Stimulated activated CD8-positive, alpha-beta memory T cell treated with anti-CD3 and anti-CD28 coated beads, Interleukin-15, amount 100 ng/mL, for 1 hour (primary cell): ENCODE measurements around the gene BCL2L13.
A peak's percentile ranks its signal among the peaks of the same experiment; 100 is the strongest.

Experiments
- DNase-seq: peaks from one replicate; pipeline ENCODE4 v3.0.0-alpha.2; 2020; ENCODE audit warnings: low read depth

BCL2L13 gene

DNA sequence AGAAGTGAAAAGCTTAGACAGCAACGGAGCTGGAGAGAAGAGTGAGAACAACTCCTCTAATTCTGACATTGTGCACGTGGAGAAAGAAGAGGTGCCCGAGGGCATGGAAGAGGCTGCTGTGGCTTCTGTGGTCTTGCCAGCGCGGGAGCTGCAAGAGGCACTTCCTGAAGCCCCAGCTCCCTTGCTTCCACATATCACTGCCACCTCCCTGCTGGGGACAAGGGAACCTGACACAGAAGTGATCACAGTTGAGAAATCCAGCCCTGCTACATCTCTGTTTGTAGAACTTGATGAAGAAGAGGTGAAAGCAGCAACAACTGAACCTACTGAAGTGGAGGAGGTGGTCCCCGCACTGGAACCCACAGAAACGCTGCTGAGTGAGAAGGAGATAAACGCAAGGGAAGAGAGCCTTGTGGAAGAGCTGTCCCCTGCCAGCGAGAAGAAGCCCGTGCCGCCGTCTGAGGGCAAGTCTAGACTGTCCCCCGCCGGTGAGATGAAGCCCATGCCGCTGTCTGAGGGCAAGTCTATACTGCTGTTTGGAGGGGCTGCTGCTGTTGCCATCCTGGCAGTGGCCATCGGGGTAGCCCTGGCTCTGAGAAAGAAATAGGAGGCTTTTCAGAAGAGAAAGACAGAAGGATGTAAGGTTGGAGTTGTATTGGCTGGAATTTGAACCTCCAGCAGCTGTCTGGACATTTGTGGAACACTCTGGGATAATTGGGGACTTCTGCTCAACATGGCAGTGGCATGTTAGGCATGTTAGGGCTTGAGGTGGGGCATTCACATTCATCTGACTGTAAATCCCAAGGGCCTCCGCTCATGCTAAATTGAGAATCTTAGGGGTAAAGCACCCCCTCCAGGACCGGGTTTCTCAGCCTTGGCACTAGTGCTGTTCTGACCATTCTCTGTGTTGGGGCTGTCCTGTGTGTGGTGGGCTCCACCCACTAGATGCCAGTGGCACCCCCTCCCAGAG is 88.7 kb downstream of the BCL2L13 start:
- DNase-seq, result no peak

DNA sequence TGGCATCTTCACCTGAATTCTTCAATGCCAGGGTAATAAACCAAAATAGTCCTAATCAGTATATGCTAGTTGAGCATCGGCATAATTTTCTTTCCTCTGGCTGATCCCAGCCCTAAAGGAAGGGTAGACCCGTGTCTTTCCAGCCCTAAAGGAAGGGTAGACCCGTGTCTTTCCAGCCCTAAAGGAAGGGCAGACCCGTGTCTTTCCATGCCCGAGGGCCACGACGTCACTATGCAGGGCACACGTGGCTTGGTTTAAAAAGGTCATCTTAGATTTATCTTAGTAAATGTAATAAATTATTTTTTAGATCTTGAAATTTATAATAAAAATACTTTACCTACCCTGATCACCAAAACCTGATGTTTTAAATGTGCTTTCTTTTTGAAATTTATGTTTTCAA is 90.2 kb downstream of the BCL2L13 start:
- DNase-seq, result no peak

DNA sequence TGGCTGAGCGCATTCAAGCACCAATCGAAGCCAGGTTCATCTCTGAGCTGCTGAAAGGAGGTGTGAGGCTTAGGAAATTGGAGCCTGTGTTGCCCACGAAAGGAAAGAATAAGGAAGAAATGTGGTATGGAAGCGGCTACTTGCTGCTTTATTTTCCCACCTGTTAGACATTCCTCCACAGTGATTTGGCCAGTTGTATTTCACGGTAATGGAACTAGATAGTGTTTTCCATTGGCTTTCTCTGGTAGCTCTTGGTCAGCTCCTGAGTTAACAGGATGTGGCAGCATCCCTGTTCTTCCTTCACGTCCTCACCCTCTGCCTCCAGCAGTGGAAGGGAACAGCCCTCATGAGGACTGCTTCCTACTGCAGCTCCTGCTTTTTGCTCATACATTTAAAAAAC is 91.0 kb downstream of the BCL2L13 start:
- no peak for DNase-seq

DNA sequence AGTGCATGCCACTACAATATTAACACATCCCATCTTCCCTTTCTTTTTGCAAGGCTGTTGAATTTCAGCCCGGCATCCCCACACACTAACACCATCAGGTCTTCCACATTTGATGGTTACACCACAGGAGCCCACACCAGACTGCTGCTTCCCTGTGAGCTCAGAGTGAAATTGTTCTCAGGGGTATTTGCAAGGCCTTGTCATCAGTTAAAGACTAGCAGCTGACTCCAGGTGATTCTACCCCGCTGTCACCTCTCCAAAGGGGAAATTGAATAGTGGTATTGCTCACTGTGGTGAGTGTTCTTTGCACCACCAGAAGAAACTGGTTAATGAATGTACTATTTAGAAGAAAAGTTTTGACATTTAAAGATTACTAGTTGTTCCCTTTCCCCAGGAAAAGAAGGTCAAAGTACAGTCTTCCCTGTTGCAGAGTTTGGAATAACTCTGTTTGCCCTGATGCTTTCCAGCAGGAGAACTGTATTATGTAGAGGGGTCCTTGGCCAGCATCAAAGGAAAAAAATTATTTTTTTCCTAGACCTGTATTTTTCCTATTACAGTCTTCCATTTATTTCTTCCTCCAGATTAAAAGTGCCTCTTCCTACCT is 93.8 kb downstream of the BCL2L13 start:
- no peak for DNase-seq

DNA sequence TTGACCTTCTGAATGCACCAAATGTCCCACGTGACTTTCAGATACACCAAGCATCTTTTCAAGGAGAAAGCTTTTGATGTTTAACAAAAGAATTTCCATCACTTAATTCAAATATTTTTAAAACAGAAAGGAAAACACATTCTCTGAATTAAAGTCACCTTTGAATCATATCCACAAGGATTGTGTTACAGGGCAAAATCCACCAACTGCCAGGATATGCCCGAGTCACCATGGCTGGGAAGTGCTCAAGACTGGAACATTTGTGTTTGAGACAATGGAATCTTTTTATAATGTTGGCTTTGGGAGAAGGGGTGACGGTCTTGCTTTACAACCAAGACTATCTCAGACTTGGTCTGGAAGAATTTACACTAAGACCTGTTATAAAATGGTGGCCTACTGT is 94.9 kb downstream of the BCL2L13 start:
- no peak for DNase-seq

DNA sequence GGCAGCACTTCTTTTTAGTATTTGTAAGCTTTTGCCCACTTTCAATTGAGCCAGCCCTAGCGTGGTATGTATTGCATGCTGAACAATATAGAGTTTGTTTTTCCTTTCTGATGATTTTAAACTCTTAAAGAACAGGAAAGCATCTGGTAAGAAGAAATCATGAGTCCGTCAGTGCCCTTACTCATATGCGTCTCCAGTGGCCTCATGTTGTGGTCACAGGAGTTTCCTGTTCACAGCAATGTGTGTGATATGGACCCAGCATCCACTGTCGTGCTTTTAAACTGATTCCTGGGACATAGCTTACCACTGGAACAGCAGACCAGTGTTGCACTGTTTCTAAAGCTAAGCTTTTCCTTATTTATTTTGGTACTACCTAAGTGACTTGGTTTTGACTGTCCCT is 95.6 kb downstream of the BCL2L13 start:
- no peak for DNase-seq

DNA sequence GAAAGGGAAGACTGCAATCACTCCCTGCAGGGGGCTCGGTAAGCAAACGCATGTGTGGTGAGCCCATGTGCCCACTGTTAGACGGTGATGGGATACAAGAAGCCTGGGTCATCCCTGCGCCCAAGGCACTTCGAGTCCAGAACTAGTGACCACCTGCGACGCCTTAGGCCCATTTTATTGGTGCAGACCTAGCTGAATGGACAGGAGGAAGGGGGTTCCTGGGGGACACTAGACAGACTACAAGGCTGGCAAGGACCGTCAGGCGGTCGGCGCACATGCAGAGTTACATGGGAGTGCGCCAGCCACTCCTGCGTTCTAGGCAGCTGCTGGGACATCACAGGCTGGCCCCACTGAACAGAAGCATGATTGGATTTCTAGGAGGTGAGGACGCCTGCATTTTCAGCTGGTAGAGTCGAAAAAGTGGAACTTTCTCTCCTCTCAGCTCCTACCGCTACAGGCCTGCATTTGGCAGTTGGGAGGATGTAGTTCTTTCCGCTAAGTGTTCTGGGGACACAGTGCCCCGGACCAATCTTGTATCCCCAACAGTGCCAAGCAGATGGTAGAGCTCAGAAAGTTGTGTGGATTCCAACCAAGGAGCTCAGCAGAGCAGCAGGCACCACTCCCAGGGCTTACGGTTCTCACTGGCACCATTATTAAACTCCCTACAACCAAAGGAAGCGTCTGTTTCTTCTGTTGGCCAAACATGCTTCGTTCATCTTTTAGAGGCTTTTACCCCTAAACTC is 100.0 kb downstream of the BCL2L13 start:
- DNase-seq, result no peak

DNA sequence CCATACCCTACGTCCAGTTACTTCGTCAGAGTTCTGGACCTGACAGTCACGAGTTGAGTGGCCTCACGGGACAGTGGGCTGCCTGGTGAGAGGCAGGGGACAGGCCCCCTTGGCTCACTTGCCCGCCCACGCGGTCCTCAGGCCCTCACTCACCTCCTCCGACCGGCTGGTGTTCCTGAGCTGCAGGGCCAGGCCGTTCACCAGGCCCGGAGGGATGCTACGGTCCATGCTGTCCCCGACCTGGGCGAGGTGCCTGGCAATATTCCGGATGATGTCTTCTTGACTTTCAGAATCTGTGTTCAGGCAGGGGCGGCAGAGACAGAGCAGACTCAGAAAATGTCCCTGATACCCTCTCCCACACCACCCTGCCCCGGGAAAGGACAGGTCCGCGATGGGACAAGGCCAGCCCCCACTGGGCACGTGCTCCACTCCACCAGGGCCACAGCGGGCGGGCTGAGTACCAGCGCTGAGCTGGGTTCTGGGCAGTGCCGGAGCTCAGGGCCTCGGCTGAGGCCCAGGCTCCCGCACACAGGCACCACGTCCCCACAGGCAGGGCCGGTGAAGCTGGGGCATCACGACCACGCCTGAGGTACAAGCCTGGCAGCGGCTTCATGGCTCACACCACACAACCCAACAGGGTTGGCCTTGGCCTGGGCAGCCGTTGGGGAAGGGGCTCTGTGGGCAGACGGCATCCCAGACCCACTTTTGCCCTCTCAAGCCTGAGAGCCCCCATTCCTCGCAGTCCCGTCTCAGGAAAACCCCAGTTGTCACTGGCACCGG is 100.8 kb downstream of the BCL2L13 start:
- no peak for DNase-seq

DNA sequence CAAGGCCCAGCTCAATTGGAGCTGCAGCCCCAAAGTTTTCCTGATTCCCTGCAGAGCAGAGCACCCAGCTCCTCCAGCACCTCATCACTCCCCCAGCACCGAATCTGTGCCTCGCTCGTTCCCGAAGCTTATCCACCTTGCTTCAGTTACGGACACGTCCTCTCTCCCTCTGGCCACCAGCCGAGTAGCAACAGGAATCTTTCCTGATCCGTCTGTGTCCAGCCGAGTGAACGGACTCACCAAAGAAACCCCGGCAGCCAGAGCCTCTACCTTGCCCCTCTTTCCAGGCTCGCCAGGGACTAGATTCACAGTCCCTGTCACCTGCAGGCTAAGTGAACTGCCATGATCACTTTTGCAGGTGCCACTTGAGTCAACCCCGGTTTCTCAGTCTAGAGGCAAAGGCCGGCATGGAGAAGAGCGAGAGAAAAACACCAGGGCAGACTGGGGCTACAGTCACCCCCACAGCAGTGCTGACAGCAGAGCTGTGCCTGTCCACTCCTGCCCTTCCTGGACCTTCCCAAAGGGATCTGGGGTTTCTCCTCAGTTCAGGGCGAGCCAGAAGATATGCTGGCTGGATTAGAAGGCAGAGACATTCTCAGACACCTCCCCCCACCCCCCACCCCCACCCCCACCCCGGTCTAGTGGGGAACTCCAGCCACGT is 103.4 kb downstream of the BCL2L13 start:
- DNase-seq, result no peak

DNA sequence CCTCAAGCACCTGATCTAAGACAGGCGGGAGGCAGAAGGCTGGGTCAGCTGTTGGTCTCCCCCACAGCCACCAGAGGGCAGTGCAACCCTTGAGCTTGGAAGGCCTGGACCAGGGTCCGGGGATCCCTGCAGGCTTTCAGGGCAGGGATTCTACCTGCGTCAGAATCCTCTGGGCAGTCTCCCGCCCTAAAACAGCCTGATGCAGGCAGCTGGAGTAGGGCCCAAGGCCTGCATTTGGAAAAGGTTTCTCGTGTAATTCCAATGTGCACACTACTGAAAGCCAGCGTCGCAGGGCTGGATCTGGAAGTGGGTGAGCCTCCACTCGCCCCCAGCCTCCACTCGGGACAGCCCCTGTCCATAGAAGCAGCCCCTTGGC is 104.0 kb downstream of the BCL2L13 start:
- DNase-seq, result peak; percentile 47

DNA sequence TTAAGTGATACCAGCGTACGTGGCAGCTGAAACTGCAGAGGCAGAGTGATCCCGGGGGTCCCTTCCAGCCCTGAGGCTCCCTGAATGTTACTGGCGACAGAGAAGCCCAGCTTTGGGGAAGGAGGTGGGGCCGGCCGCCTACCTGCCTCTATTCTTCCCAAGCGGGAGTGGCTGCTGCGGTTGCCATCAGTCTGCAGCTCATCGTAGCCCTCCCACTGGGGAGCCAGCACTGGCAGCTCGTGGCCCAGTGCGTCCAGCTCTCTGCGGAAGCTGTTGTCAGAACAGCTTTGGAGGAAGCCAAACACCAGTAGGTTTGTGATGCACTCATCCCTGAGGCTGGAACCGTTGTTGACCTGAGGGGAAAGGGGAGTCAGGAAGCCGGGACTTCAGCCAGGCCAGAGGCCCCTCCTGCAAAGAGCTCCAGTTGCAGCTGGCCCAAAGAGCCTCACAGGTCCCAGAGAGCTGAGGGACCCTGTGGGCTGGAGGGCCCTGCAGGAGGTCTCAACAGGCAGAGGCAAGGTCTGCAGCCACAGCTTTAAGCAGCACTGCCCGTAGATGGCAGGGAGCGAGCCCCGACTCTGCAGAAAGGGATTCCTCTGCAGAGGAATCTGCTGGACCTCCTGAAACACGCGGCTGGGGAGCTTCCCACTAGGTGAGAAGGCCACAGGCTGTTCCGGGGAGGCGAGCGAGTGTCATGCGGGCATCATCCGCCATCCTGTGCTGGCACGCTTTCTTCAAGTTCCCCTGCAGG is 105.3 kb downstream of the BCL2L13 start:
- DNase-seq, result no peak

DNA sequence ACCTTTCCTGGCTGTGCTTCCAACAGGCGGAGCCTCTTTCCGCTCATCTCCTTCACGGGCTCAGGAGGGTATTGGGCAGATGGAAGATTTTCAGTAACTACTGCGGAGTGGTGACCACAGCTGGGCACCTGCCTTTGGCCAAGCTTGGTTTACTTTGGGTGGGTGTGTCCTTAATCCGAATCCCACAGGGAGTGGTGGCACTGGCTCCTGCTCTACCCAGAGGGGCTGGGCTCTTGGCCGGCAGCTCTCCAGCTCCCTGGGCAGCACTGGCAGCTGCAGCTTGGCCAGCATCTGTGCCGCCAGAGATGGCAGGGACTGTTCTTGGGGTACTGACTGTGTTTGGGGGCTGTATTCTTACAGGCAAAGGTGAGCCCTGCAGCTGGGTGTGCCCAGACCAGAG is 105.9 kb downstream of the BCL2L13 start:
- no peak for DNase-seq

DNA sequence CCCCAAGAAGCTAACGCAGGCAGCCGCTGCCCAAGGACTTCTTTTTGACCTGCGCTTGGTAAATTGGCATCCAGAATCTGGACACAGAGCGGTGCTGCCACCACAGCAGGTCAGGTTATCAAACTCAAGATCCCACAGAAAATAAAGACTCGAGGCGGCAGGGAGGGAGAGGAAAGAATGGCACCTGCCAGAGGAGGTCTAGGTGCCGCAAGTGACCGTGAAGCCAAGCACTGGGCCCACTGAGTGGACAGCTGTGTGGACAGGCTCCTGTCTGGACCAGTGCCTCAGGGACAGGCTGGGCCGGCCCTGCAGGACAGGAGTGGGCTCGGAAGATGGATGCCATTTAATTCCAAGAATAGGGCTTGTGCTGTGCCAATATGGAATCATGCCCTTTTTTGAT is 108.4 kb downstream of the BCL2L13 start:
- DNase-seq, result no peak

DNA sequence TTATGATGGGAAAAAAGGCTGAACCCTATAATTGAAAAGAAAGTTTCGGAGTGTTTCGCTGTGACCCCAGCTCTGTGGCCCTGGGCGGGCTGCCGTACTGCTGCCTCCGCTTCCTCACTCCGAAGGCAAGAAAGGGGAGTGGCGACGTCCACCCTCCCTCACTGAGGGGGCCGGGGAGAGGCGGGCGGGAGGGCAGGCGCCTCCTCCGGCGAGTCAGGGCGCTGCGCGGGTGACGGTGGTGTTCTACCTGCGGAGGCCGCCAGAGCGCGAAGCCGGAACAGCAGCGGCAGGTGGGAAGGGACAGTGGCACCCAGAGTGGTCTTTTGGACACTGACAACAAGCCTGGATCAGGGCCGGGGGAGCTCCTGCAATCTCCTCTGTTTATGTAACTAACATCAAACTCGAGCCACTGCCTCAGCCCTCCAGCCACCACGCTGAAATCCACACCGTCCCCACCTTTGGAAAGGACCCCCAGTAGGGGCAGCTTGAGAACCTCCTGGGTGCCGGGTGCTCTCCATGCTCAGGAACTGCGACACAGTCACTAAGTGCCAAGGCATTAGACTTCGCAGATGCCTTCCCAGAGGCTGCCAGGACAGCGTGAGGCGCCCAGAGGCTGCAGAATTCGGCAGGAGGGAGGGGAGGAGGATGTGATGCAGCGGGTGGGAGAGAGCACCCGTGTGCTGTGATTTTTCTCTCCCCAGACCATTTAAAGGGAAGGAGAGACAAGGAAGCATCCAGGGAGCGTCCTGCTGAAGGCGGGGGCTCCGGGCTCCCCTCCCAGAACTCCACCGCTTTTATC is 110.2 kb downstream of the BCL2L13 start:
- DNase-seq, result no peak

DNA sequence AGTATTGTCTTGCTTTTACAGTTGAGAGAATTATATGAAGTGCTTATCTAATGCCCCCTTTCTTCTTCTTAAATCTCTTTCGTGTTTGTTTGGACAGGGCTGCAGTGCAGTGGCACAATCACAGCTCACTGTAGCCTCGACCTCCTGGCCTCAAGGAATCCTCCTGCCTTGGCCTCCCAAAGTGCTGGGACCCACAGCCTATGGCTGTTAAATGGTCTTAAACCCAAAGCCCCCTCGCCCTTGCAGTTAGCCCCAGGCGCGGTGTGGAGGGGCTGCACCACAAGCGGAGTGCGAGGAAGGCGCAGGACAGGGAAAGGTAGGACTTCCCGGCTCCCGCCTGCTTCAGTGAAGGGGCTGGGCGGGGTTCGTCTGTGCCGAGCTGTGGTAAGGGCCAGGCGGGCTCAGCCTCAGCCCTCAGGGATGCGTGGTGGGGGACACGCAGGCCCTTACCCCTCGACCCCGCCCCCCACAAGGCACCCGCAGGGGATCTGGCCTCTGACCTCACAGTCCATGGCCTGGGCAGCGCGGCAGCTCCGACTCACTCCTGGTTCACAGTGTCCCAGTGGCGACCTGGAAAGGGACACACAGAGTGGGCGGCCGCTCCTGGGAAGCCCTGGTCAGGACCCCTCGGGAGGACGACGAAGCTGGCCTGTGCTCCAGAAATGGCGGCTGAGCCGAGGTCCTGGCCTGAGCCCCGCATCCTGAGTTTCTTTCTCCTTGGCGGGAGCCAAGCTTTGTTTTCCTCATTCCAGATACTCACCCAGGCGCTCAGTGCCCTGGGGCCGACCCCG is 111.2 kb downstream of the BCL2L13 start:
- no peak for DNase-seq

DNA sequence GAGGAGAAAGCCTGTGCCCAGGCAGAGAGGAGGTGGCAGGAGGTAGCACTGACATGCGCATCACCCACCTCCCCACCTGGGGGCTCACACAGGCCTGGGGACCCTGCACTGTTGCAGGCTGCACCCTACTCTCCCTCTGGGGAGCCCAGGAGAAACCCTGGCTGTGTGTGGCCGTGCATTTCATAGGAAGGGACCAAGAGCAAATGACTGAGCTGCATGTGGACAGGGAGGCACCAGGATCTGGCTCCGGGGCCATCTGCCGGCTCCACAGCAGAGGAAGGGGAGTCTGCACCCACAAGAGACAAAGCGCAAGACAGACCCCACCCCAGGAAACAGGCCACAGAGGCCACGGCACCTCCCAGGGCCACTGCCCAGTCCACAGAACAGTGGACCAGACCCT is 113.0 kb downstream of the BCL2L13 start:
- no peak for DNase-seq

DNA sequence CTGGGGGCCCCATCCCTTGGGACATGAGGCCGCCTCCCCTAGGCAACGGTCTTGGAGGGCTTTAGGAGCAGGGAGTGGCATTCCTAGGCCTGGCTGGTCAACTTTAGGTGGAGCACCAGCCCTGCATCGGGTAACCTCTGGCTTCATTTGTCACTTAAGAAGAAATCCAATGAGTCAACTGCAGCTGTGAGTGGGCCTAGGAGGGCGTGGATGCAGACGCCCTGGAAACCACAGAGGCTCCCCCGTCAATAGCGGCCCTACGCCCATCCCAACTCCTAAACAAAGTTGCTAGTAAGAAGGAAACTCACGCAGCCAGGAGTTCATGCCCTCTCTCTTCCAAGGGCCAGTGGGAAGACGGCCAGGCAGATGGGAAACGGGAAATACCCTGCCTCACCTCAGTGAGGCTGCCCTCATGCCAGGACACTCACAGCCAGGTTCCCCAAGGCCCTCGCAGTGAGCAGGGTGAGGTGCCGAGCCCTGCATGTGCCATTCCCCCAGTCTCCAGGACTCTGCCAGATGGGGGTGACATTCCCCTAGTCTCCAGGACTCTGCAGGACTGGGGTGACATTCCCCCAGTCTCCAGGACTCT is 114.9 kb downstream of the BCL2L13 start:
- DNase-seq, result no peak

DNA sequence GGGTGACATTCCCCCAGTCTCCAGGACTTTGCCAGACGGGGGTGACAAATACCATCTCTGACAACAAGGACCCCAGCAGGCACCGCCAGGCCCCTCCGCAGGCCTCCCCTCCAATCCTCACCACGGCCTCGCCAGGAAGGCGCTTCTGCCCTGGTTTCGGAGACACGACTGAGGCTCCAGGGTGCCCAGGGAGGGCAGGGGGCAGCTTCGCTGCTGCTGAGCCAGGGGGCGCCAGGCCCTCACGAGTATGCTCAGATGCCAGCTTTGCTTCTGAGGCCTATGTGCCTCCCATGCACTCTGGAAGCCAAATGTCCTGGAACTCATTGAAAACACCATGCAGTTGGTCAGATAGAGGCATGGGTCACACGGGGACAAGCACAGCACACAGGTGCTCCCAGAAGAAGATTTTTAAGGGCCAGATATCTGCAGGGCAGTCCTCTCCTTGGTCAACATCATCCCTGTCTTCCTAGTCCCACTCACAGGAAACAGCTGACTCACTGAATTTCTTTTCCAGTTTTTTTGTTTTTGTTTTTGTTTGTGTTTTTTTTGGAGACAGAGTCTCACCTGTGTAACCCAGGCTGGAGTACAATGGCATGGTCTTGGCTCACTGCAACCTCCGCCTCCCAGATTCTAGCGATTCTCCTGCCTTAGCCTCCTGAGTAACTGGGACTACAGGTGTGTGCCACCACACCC is 115.8 kb downstream of the BCL2L13 start:
- DNase-seq, result no peak
